H1 (cell line): ENCODE measurements around the gene THAP4. TPM values are rescaled to one million over a fixed set of nuclear protein-coding genes. Genes with fewer than 3 reads are reported as not detected.

ENCODE experiments used
- CTCF ChIA-PET: fragments of 300-600 bp; sonication (Branson Sonifier 250); formaldehyde crosslinking; loops from one replicate; lab custom pipeline; 2021; ENCODE audit not compliant: partially characterized antibody; lab: Charles Lee
- POLR2A ChIA-PET: fragments of 300-600 bp; sonication (Branson Sonifier 250); formaldehyde crosslinking; loops from one replicate; lab custom pipeline; 2021; ENCODE audit warnings: inconsistent platforms; ENCODE audit not compliant: partially characterized antibody; lab: Charles Lee
- DNase-seq, 2 experiments: peaks; one replicate each; pipeline versions ENCODE4 v3.0.0 to v3.0.0-alpha.2; 2010 to 2022; ENCODE audit warnings: low spot score in 2 of 2, low read depth in 1 of 2, mixed read lengths in 1 of 2
- FAIRE-seq: peaks from 2 replicates; lab custom pipeline; 2011; peaks lifted over from hg19 to GRCh38; lab: Jason Lieb, UNC
- H2AFZ ChIP-seq: 2 replicates; pipeline ENCODE4 v1.8.1; 2012; ENCODE audit warnings: low read length, inconsistent platforms
- H2AK5ac ChIP-seq: 2 replicates; pipeline ENCODE4 v1.6.1; 2013; ENCODE audit warnings: low read depth, low read length
- H2BK120ac ChIP-seq: replicated peaks from 2 replicates; pipeline ENCODE3; 2013; ENCODE audit warnings: low read depth, low read length, inconsistent platforms
- H2BK12ac ChIP-seq: 2 replicates; pipeline ENCODE4 v1.6.1; 2013; ENCODE audit warnings: low read depth, low read length
- H2BK15ac ChIP-seq: 2 replicates; pipeline ENCODE4 v1.6.1; 2013; ENCODE audit warnings: low read length
- H2BK20ac ChIP-seq: 2 replicates; pipeline ENCODE4 v1.6.1; 2013; ENCODE audit warnings: low read length
- H2BK5ac ChIP-seq: 2 replicates; pipeline ENCODE4 v1.6.1; 2013; ENCODE audit warnings: low read depth, low read length
- H3K14ac ChIP-seq: 2 replicates; pipeline ENCODE4 v1.6.1; 2013; ENCODE audit warnings: inconsistent platforms; ENCODE audit not compliant: insufficient read length
- H3K18ac ChIP-seq: 2 replicates; pipeline ENCODE4 v1.6.1; 2013; ENCODE audit warnings: low read length; ENCODE audit errors: extremely low read depth
- H3K23ac ChIP-seq: 2 replicates; pipeline ENCODE4 v1.6.1; 2013; ENCODE audit warnings: inconsistent platforms; ENCODE audit not compliant: insufficient read length
- H3K23me2 ChIP-seq: 2 replicates; pipeline ENCODE4 v1.6.1; 2013; ENCODE audit warnings: low read depth, low read length
- H3K27ac ChIP-seq: 2 replicates; pipeline ENCODE4 v1.6.1; 2011; ENCODE audit warnings: low read depth, low read length, inconsistent platforms
- H3K27me3 ChIP-seq, 4 experiments: replicated peaks in 1 of 4; 1 replicate in 1 of 4; 2 replicates in 3 of 4; pipeline versions ENCODE4 v1.6.1 to v1.8.1; 2011 to 2013; ENCODE audit warnings: low read length in 3 of 4, mild to moderate bottlenecking in 3 of 4, inconsistent platforms in 2 of 4, mixed read lengths in 2 of 4, moderate library complexity in 1 of 4; ENCODE audit not compliant: control insufficient read depth in 3 of 4, insufficient read depth in 3 of 4; ENCODE audit errors: extremely low read depth in 1 of 4
- H3K36me3 ChIP-seq, 4 experiments: 2 replicates each; pipeline versions ENCODE4 v1.6.1 to v1.8.1; 2011 to 2013; ENCODE audit warnings: mild to moderate bottlenecking in 4 of 4, low read length in 3 of 4, moderate library complexity in 2 of 4, control low read depth in 1 of 4, inconsistent platforms in 1 of 4; ENCODE audit not compliant: insufficient read depth in 4 of 4, control insufficient read depth in 2 of 4
- H3K4ac ChIP-seq: replicated peaks from 2 replicates; pipeline ENCODE3; 2013; ENCODE audit warnings: low read length, low read depth, mixed read lengths, inconsistent platforms; ENCODE audit not compliant: insufficient read length
- H3K4me1 ChIP-seq, 4 experiments: replicated peaks in 1 of 4; 1 replicate in 1 of 4; 2 replicates in 3 of 4; pipeline versions ENCODE4 v1.6.1 to v1.8.1; 2011 to 2013; ENCODE audit warnings: low read length in 3 of 4, inconsistent platforms in 2 of 4, mixed read lengths in 1 of 4; ENCODE audit not compliant: insufficient read depth in 4 of 4, control insufficient read depth in 3 of 4
- H3K4me2 ChIP-seq, 2 experiments: 2 replicates each; pipeline versions ENCODE4 v1.6.1 to v1.8.1; 2011 to 2013; ENCODE audit warnings: low read depth in 2 of 2, low read length in 2 of 2, control low read depth in 1 of 2, inconsistent platforms in 1 of 2, mild to moderate bottlenecking in 1 of 2; ENCODE audit not compliant: insufficient read depth in 1 of 2
- H3K4me3 ChIP-seq, 4 experiments: fragments of 200-600, 300-600 bp in 1 of 4; sonication (generic), shearing (Covaris generic), sonication (Bioruptor Twin) in 1 of 4; 2 replicates each; pipeline versions ENCODE4 v1.5.1 to v1.8.1; 2011 to 2016; ENCODE audit warnings: low read length in 4 of 4, low read depth in 3 of 4, control low read depth in 2 of 4, inconsistent platforms in 2 of 4, mild to moderate bottlenecking in 2 of 4, mixed read lengths in 1 of 4, moderate library complexity in 1 of 4; ENCODE audit not compliant: insufficient read depth in 2 of 4; ENCODE audit errors: extremely low read depth in 1 of 4
- H3K56ac ChIP-seq: replicated peaks from 2 replicates; pipeline ENCODE3; 2013; ENCODE audit warnings: low read depth, mild to moderate bottlenecking, mixed read lengths, low read length, inconsistent platforms; ENCODE audit not compliant: insufficient read length
- H3K79me1 ChIP-seq: 2 replicates; pipeline ENCODE4 v1.6.1; 2013; ENCODE audit warnings: low read depth, low read length, control low read depth
- H3K79me2 ChIP-seq, 2 experiments: 2 replicates each; pipeline versions ENCODE4 v1.6.1 to v1.8.1; 2012 to 2013; ENCODE audit warnings: low read length in 2 of 2, mild to moderate bottlenecking in 2 of 2, inconsistent platforms in 1 of 2; ENCODE audit not compliant: insufficient read depth in 2 of 2, control insufficient read depth in 1 of 2
- H3K9ac ChIP-seq, 4 experiments: replicated peaks in 1 of 4; 1 replicate in 1 of 4; 2 replicates in 3 of 4; pipeline versions ENCODE4 v1.6.1 to v1.8.1; 2011 to 2013; ENCODE audit warnings: low read depth in 3 of 4, low read length in 3 of 4, control low read depth in 2 of 4, mild to moderate bottlenecking in 2 of 4, moderate library complexity in 2 of 4, inconsistent platforms in 1 of 4; ENCODE audit errors: extremely low read depth in 1 of 4
- H3K9me3 ChIP-seq, 2 experiments: 2 replicates each; pipeline versions ENCODE4 v1.6.1 to v1.8.1; 2012 to 2013; ENCODE audit warnings: mild to moderate bottlenecking in 2 of 2, moderate library complexity in 2 of 2, control low read depth in 1 of 2, inconsistent platforms in 1 of 2, low read depth in 1 of 2, low read length in 1 of 2, mixed read lengths in 1 of 2; ENCODE audit not compliant: insufficient read depth in 2 of 2
- H4K20me1 ChIP-seq, 2 experiments: replicated peaks in 1 of 2; 2 replicates each; pipeline versions ENCODE3 to v1.8.1; 2011 to 2013; ENCODE audit warnings: inconsistent platforms in 2 of 2, low read length in 2 of 2, mild to moderate bottlenecking in 1 of 2; ENCODE audit not compliant: insufficient read depth in 2 of 2, control insufficient read depth in 1 of 2
- H4K5ac ChIP-seq: 2 replicates; pipeline ENCODE4 v1.6.1; 2013; ENCODE audit warnings: low read length, low read depth, mixed read lengths, inconsistent platforms; ENCODE audit not compliant: insufficient read length
- H4K8ac ChIP-seq: 2 replicates; pipeline ENCODE4 v1.8.0; 2013; ENCODE audit warnings: mild to moderate bottlenecking, moderate library complexity, low read length, inconsistent platforms; ENCODE audit not compliant: insufficient read depth; ENCODE audit errors: extremely low read depth
- H4K91ac ChIP-seq: replicated peaks from 2 replicates; pipeline ENCODE3; 2013; ENCODE audit warnings: low read length, mixed read lengths, inconsistent platforms; ENCODE audit not compliant: insufficient read length
- ATF3 ChIP-seq: IDR thresholded peaks from 2 replicates; pipeline ENCODE4 v1.6.1; 2011; ENCODE audit warnings: low read depth, mild to moderate bottlenecking, low read length; ENCODE audit not compliant: insufficient read depth
- BACH1 ChIP-seq: IDR thresholded peaks from 2 replicates; pipeline ENCODE4 v1.6.1; 2012; ENCODE audit warnings: low read length, improper control_type of control experiment
- BCL11A ChIP-seq, 2 experiments: IDR thresholded peaks; one replicate each; pipeline ENCODE4 v1.6.1; 2011; ENCODE audit warnings: low read depth in 2 of 2, low read length in 2 of 2, mild to moderate bottlenecking in 2 of 2
- BRCA1 ChIP-seq: IDR thresholded peaks from 2 replicates; pipeline ENCODE4 v1.6.1; 2012; ENCODE audit warnings: low read depth, low read length, improper control_type of control experiment
- CBX8 ChIP-seq: fragments of 300-800, 300-1000 bp; sonication (generic); IDR thresholded peaks from 2 replicates; pipeline ENCODE4 v1.7.1; 2016; ENCODE audit warnings: low read depth, low read length, borderline replicate concordance
- GTF2F1 ChIP-seq: IDR thresholded peaks from 2 replicates; pipeline ENCODE4 v1.6.1; 2012; ENCODE audit warnings: low read depth, low read length, improper control_type of control experiment, borderline replicate concordance
- RAD21 ChIP-seq, 2 experiments: IDR thresholded peaks in 1 of 2; conservative IDR thresholded peaks in 1 of 2; 2 replicates each; pipeline ENCODE4 v1.6.1; 2011; ENCODE audit warnings: low read depth in 2 of 2, low read length in 2 of 2, improper control_type of control experiment in 1 of 2, inconsistent platforms in 1 of 2, mild to moderate bottlenecking in 1 of 2, moderate library complexity in 1 of 2
- whole genome bisulfite sequencing, 2 experiments: shearing (Covaris generic) in 1 of 2; methylation state at CpG; one replicate each; pipeline versions ENCODE4 v1.1.6 to v1.1.7; 2013 to 2015; ENCODE audit warnings: low lambda C conversion rate in 2 of 2, mixed read lengths in 2 of 2, inconsistent platforms in 1 of 2, low coverage in 1 of 2, missing lambda C conversion rate in 1 of 2; ENCODE audit not compliant: insufficient replicate concordance in 2 of 2, insufficient coverage in 1 of 2, insufficient read length in 1 of 2; ENCODE audit errors: extremely low coverage in 1 of 2, missing lambda C conversion rate in 1 of 2; 5-methylcytosine and 5-hydroxymethylcytosine counted together
- polyA plus RNA-seq, 7 experiments: library from polyadenylated mRNA; depleted of rRNA in 3 of 7; stranded (reverse) in 5 of 7; unstranded in 2 of 7; fragments of >200 nt in 5 of 7; fragments of 200-250 nt in 2 of 7; gene quantifications; 1 replicate in 5 of 7; 2 replicates in 1 of 7; 4 replicates in 1 of 7; pipeline versions ENCODE4 v1.2.1 to v1.2.3, GENCODE V29; 2011 to 2013; ENCODE audit warnings: missing spikeins in 2 of 7, mixed read lengths in 2 of 7
- total RNA-seq: library from RNA; stranded (reverse); fragmentation: NEBNext Ultra II Directional; extraction: Animal tissue kit (Norgen Biotek cat#: 25700); gene quantifications from 2 replicates; pipeline ENCODE4 v1.2.1, GENCODE V29; 2021

The THAP4 gene
- total and polyA plus RNA-seq, 2 of the 8 experiments (the other 6 are each of a cell fraction or from before 2014, with no cell fraction given) = 78.9 to 83.6 TPM

- CTCF ChIA-PET = interaction anchor here (0.8 to 1.0 kb wide), 2 partner anchors 19 to 40 kb away, joined by 3 read pairs; partner anchors contain the start of gene STK25
- Histone ChIP-seq H3K4me2 (no peak overlapping the region), H3K79me2 (no peaks in the 10 kb centered on the region), H2BK15ac (no peak overlapping the region), H3K79me1 (no peaks in the 10 kb centered on the region), H3K56ac (no peak overlapping the region), H3K4me3 (no peak overlapping the region), H3K23ac (no peak overlapping the region), H3K23me2 (peaks cover 10% of the 10 kb centered on the region; the same call in 1 of the 2 replicates), H2BK120ac (no peak overlapping the region), H3K27ac (no peak overlapping the region), H3K4me1 (peaks cover 0 to 4% (median 1%) of the 10 kb centered on the region in 4 experiments; a peak in 4 of 7 replicates), H3K4ac (no peak overlapping the region), H4K8ac (peak overlapping the region; percentile 35; the same call in 1 of the 2 replicates), H2BK12ac (no peak overlapping the region), H2BK5ac (no peak overlapping the region), H2BK20ac (no peak overlapping the region), H4K91ac (no peak overlapping the region), H3K27me3 (peaks cover 0 to 2% (median under 1%) of the 10 kb centered on the region in 4 experiments; a peak in 4 of 7 replicates), H2AK5ac (no peak overlapping the region), H3K18ac (no peak overlapping the region), H3K9me3 (no peaks in the 10 kb centered on the region), H3K14ac (no peak overlapping the region), H4K5ac (no peak overlapping the region), H2AFZ (no peak overlapping the region), H3K36me3 (no peaks in the 10 kb centered on the region), H4K20me1 (peaks cover 0 to 5% of the 10 kb centered on the region in 2 experiments), H3K9ac (no peak overlapping the region)
- FAIRE-seq = no peak
- DNase-seq = no peak
- POLR2A ChIA-PET = interaction anchor here (1.4 kb wide), 1 partner anchor 28 kb away, joined by 3 read pairs; no protein-coding TSS in a partner anchor
- WGBS, 2 experiments = 79% methylated on average over 3 of the region's 3 CpGs; no CpG with 5 or more reads in 1 of the 2 experiments
- no peak for TF ChIP-seq RAD21 (IDR thresholded peaks at IDR 0.05 in 1 of 2, conservative IDR thresholded peaks at IDR 0.05 in 1 of 2; ENCODE audit: low read depth in 2 of 2, low read length in 2 of 2)
- TF ChIP-seq GTF2F1 = no peak
- no peak for TF ChIP-seq BCL11A (IDR thresholded peaks at IDR 0.05; ENCODE audit: low read depth in 2 of 2, low read length in 2 of 2)
- TF ChIP-seq BRCA1 = no peak
- no peak for TF ChIP-seq CBX8
- no peak for TF ChIP-seq BACH1
- no peak for TF ChIP-seq ATF3
Measured at GRCh38 chr2:241548451-241548835, 88.5 kb downstream of the THAP4 start.
